ENCODE measurements around the gene CTU1.

CTU1 gene

GRCh38 chr19:51097166-51097738 lies 11.0 kb downstream of the CTU1 start:
- TF ChIP-seq CTCF (conservative IDR thresholded peaks at IDR 0.05), result peak; percentile 71
- no peak for TF ChIP-seq ZFX (IDR thresholded peaks at IDR 0.05)
- H3K27ac ChIP-seq, result no peak overlapping the region

GRCh38 chr19:51096473-51097165 lies 11.6 kb downstream of the CTU1 start:
- no peak overlapping the region for H3K27ac ChIP-seq

GRCh38 chr19:51094696-51095279 lies 13.4 kb downstream of the CTU1 start:
- TF ChIP-seq CTCF (conservative IDR thresholded peaks at IDR 0.05), result peak; percentile 94
- no peak for TF ChIP-seq ZFX (IDR thresholded peaks at IDR 0.05)
- H3K27ac ChIP-seq, result no peak overlapping the region

More at GRCh38 chr19:51096473-51097165, 11.6 kb downstream of the CTU1 start:
- TF ChIP-seq ZFX (IDR thresholded peaks at IDR 0.05) (no peak), CTCF (conservative IDR thresholded peaks at IDR 0.05) (peak; percentile 37)

- no peak for TF ChIP-seq ZFX (IDR thresholded peaks at IDR 0.05)
- TF ChIP-seq CTCF (conservative IDR thresholded peaks at IDR 0.05), result no peak
- peak overlapping the region; percentile 42 for H3K27ac ChIP-seq
Observed at GRCh38 chr19:51093510-51094345, 14.5 kb downstream of the CTU1 start.

- peak overlapping the region; percentile 42 for H3K27ac ChIP-seq
- TF ChIP-seq CTCF (conservative IDR thresholded peaks at IDR 0.05) (no peak), ZFX (IDR thresholded peaks at IDR 0.05) (no peak)
Observed at GRCh38 chr19:51093101-51093500, 15.1 kb downstream of the CTU1 start.

- TF ChIP-seq ZFX (IDR thresholded peaks at IDR 0.05), result no peak
- TF ChIP-seq CTCF (conservative IDR thresholded peaks at IDR 0.05), result no peak
Observed at GRCh38 chr19:51091895-51092873, 16.0 kb downstream of the CTU1 start.

More at GRCh38 chr19:51091895-51092873, 16.0 kb downstream of the CTU1 start:
- peak overlapping the region; percentile 42 for H3K27ac ChIP-seq
